ENCODE results near the gene CTNS. TPM values are rescaled to one million over a fixed set of nuclear protein-coding genes. Genes with fewer than 3 reads are reported as not detected.

Gene CTNS
- total RNA-seq, 6 experiments from 2014 or later: 8.8 to 10.2 (median 9.0) TPM

DNA sequence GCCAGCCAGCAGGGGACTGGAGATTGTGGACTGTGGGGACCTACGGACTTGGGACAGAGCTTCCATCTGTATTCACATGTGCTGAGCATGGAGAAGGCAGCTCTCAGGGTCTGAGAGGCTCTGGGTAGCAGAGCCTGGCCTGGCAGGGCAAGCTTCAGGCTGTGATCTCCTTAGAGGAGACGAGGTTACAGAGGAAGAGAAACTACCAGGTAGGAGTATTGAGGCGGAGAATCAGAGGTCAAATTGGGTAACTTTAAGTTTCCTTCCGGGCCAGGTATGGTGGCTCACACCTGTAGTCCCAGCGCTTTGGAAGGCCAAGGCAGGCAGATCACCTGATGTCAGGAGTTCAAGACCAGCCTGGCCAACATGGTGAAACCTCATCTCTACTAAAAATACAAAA lies 8.8 kb downstream of the CTNS start:
- H3K36me3 Mint-ChIP-seq (ENCODE audit: low read depth): peaks cover 4% of the 10 kb centered on the region; the same call in 1 of the 2 replicates
- H3K27ac Mint-ChIP-seq: no peak overlapping the region
- no peaks in the 10 kb centered on the region for H3K9me3 Mint-ChIP-seq
- H3K4me3 Mint-ChIP-seq: no peak overlapping the region
- TF ChIP-seq, protein P1, sequence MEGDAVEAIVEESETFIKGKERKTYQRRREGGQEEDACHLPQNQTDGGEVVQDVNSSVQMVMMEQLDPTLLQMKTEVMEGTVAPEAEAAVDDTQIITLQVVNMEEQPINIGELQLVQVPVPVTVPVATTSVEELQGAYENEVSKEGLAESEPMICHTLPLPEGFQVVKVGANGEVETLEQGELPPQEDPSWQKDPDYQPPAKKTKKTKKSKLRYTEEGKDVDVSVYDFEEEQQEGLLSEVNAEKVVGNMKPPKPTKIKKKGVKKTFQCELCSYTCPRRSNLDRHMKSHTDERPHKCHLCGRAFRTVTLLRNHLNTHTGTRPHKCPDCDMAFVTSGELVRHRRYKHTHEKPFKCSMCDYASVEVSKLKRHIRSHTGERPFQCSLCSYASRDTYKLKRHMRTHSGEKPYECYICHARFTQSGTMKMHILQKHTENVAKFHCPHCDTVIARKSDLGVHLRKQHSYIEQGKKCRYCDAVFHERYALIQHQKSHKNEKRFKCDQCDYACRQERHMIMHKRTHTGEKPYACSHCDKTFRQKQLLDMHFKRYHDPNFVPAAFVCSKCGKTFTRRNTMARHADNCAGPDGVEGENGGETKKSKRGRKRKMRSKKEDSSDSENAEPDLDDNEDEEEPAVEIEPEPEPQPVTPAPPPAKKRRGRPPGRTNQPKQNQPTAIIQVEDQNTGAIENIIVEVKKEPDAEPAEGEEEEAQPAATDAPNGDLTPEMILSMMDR (IDR thresholded peaks at IDR 0.05): no peak
- peaks cover 16% of the 10 kb centered on the region for H3K4me1 Mint-ChIP-seq (ENCODE audit: low read depth)
- H3K27me3 Mint-ChIP-seq (ENCODE audit: insufficient read depth): no peaks in the 10 kb centered on the region; the same call in 1 of the 2 replicates
- no peak for DNase-seq

DNA sequence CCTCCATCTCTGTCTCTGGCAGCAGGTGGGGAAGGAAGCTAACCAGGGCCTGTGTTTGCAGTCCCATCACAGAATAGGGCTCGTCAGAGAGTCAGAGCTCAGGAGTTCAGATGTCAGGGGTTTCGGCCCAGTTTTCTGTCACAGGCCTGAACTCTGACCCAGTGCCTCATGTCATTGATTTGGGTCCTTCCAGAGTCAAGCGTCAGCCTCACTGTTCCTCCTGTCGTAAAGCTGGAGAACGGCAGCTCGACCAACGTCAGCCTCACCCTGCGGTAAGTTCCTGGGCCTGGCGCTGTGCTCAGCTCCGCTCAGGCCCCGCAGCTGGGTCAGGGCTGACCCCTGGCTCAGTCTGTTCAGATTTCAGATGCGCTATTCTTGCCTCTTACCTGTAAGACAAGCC lies 10.7 kb downstream of the CTNS start:
- no peak for DNase-seq
- no peaks in the 10 kb centered on the region; the same call in none of the 2 replicates for H3K27me3 Mint-ChIP-seq (ENCODE audit: insufficient read depth)
- TF ChIP-seq, protein P1 (IDR thresholded peaks at IDR 0.05): no peak
- no peaks in the 10 kb centered on the region for H3K9me3 Mint-ChIP-seq
- no peak overlapping the region for H3K4me3 Mint-ChIP-seq
- H3K36me3 Mint-ChIP-seq (ENCODE audit: low read depth): peaks cover 4% of the 10 kb centered on the region; the same call in 1 of the 2 replicates
- no peak overlapping the region for H3K27ac Mint-ChIP-seq
- H3K4me1 Mint-ChIP-seq (ENCODE audit: low read depth): peaks cover 13% of the 10 kb centered on the region

DNA sequence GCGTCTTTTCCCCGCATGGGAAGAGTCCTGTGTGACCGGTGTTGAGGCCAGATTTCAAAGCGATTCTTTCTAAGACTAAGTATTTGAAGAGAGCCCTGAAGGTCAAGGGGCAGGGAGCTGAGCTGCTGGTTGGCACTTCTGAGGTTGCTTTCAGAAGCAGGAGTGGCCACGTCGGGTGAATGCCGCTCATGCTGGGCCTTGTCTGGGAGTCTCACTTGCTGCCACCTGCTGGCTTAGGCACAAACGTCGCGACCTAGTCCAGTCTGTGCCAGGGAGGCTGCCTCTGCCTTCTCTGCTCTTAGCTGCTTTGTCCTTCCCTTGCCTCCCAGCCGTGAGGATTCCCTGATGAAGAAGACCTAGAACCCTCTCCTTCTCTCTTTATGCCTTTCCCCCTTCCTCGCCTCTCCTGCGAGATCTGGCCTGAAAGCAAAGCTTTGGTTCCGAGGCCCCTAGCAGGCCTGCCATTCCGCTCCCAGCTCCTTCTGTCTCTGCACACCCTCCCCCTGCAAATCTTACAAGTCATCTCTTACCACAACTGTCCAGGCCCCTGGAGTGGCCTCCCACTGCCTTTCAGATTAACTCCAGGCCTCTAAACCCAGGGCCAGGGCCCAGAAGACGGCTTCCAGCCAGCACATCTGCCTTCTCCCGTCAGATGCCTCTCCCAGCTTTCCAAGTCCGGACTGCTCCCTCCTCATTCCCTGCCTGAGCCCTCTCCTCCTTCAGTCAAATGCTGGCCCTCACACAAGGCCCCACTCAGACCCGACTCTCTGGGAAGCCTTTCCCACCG lies 11.4 kb downstream of the CTNS start:
- H3K4me1 Mint-ChIP-seq (ENCODE audit: low read depth): peaks cover 13% of the 10 kb centered on the region
- H3K36me3 Mint-ChIP-seq (ENCODE audit: low read depth): peaks cover 4% of the 10 kb centered on the region; the same call in 1 of the 2 replicates
- peak overlapping the region; percentile 60; the same call in 1 of the 2 replicates for H3K27ac Mint-ChIP-seq
- no peaks in the 10 kb centered on the region for H3K9me3 Mint-ChIP-seq
- TF ChIP-seq, protein P1 (IDR thresholded peaks at IDR 0.05): peak; percentile 78
- DNase-seq: peak; percentile 63
- no peaks in the 10 kb centered on the region; the same call in none of the 2 replicates for H3K27me3 Mint-ChIP-seq (ENCODE audit: insufficient read depth)
- no peak overlapping the region for H3K4me3 Mint-ChIP-seq

GRCh38 chr17:3655766-3656165 lies 19.2 kb downstream of the CTNS start:
- Mint-ChIP-seq H3K27me3 (ENCODE audit: insufficient read depth) (peaks cover 25% of the 10 kb centered on the region), H3K27ac (no peak overlapping the region), H3K4me1 (ENCODE audit: low read depth) (peaks cover 14% of the 10 kb centered on the region), H3K9me3 (no peaks in the 10 kb centered on the region), H3K36me3 (ENCODE audit: low read depth) (no peaks in the 10 kb centered on the region), H3K4me3 (no peak overlapping the region)
- TF ChIP-seq, protein P1 (IDR thresholded peaks at IDR 0.05): no peak
- no peak for DNase-seq

- no peaks in the 10 kb centered on the region for H3K9me3 Mint-ChIP-seq
- H3K36me3 Mint-ChIP-seq (ENCODE audit: low read depth): no peaks in the 10 kb centered on the region
- H3K4me3 Mint-ChIP-seq: no peak overlapping the region; the same call in 1 of the 2 replicates
- H3K4me1 Mint-ChIP-seq (ENCODE audit: low read depth): peaks cover 14% of the 10 kb centered on the region
- TF ChIP-seq, protein P1 (IDR thresholded peaks at IDR 0.05): no peak
- no peak for DNase-seq
- no peak overlapping the region for H3K27ac Mint-ChIP-seq
- H3K27me3 Mint-ChIP-seq (ENCODE audit: insufficient read depth): peaks cover 25% of the 10 kb centered on the region
Measured at GRCh38 chr17:3656353-3656752, 19.8 kb downstream of the CTNS start.

Data from HFFc6 (cell line).